Inflammatory macrophage (primary cell): ENCODE data around the gene UXS1.

Experiments used
- DNase-seq, 2 donors: peaks; one replicate each; pipeline ENCODE4 v3.0.0-alpha.2; 2020 to 2022

UXS1 gene

GRCh38 chr2:106189325-106189724 lies 4.8 kb downstream of the UXS1 start:
- peak; percentile 74 to 78 for DNase-seq

- peak; percentile 64 to 71 for DNase-seq
These were observed 6.7 kb downstream of the UXS1 start for GRCh38 chr2:106187273-106187891.

DNA sequence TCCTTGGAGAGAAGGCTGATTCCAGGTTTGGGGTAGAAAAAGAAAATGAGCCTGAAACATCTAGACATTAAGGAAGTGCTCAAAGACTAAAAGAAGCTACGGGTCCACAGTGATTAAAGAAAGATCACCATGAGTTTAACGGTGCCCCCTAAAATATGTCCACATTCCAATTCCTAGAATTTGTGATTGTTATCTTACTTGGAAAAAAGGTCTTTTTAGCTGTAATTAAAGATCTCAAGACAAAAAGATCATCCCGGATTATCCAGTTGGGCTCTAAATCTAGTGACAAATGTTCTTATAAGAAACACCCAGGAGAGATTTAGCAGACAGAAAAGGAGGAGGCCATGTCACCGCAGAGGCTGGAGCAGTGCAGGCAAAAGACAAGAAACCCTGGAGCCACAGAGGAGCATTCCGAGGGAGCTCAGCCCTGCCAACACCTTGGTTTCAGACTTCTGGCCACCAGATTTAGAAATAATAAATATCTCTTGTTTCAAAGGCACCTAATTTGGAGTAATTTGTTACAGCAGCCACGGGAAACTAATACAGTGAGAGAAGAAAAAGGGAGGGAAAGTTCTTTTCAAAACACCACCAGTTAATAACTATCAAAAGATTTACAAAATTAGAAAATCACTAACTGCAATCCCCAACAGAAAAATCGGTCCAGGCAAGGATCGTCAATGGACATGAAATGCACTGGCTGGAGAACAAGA lies 8.5 kb downstream of the UXS1 start:
- no peak for DNase-seq

DNA sequence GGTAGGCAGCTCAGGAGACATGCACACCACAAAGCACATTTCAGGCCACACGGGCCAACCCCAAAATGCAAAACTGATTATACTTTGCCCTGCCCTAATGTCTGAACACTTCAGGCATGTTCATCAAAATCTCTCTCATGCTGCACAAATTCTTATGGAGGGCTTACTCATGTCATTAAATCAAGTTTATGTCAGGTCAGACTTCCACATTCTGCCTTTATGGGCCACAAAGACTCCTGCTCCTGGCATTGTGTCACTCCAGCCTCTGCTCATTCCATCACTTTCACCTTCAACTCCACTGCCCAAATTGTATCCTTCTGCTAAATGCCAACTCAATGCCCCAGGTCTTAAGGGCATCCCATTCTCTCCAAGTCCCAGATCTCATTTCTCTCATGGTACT lies 9.2 kb downstream of the UXS1 start:
- no peak for DNase-seq

DNA sequence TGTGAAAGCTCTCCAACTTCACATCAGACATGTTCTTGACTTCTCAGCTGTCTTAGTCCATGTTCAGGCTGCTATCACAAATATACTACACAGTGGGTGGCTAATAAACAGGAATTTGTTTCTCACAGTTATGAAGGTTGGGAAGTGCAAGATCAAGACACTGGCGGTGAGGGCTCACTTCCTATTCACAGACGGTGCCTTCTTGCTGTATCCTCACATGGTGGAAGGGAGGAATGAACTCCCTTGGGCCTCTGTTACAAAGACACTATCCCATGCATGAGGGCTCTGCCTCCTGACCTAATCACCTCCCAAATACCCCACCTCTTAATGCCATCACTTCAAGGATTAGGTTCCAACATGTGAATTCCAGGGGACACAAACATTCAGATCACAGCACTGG lies 9.7 kb downstream of the UXS1 start:
- DNase-seq, result peak; percentile 11 to 40

- DNase-seq, result no peak
These were observed 10.9 kb downstream of the UXS1 start for GRCh38 chr2:106183101-106183696.

DNA sequence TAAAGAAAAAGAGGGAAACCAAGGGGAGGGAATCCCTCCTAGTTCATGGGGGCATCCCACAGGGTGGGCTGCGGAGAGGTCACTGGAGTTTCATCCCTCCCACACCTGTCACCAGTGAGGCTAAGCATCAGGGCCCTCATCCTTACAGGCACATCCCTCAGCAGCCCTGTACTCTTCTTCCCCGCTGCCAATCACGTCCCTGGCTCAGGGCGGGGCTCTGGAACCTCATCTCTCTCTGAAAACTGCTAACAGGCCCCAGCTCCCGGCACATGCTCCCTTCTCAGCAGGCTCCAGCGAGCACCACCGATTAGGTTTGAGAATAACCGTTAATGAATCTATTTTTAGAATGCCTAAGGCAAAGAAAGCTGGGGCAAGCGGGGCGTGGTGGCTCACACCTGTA lies 13.0 kb downstream of the UXS1 start:
- DNase-seq, result no peak

GRCh38 chr2:106180602-106181001 lies 13.5 kb downstream of the UXS1 start:
- no peak for DNase-seq

DNA sequence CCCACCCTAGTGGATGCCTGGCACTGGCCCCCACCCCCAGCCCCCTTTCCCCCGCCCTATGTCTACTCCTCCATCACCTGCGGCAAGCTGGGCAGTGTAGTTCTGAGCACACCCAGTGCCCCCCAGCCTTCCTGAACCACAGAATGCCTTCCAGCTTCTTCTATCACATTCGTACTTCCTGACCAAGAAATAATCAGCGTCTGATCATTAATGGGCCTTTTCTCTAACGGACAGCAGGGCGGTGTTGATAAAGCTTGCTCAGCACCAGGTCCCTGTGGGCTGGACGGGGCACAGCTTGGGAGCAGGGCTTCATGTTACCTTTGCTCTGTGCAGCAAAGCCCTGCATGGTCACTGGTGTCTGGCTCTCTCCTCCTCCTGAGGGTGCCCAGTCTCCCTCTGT lies 15.4 kb downstream of the UXS1 start:
- DNase-seq, result no peak

GRCh38 chr2:106177581-106177980 lies 16.5 kb downstream of the UXS1 start:
- no peak for DNase-seq

DNA sequence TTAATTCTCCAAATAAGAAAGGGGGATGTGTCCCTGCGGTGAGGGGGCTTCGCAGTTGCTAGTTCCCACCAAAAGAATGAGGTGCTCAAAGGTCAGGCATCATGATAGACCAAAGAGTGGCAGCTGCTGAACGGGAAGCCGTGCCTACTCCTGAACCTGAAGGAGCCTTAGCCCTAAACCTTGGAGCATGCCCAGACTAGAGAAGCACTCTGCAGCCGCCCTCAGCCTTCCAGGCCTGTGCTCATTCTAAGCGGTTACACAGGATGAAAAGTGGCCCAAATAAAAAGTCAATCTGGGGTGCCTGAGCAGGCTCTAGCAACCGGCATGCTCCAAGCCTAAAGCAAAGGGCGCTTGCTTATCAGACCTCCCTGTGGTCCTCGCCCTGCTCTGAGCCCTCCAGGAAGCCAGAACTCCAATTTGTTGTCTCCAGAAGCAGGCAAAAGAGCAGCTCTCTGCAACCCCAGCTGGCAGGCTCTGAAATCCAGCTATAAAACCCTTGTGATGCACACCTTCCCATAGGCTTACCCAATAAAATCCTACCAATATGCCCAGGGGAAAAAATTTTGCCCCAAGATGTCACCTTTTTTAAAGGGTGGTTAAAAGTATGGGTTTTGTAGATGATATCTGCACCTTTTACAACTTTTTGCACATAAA lies 17.5 kb downstream of the UXS1 start:
- DNase-seq, result no peak

GRCh38 chr2:106175086-106175850 lies 18.8 kb downstream of the UXS1 start:
- no peak for DNase-seq

GRCh38 chr2:106174056-106174455 lies 20.0 kb downstream of the UXS1 start:
- DNase-seq, result no peak

DNA sequence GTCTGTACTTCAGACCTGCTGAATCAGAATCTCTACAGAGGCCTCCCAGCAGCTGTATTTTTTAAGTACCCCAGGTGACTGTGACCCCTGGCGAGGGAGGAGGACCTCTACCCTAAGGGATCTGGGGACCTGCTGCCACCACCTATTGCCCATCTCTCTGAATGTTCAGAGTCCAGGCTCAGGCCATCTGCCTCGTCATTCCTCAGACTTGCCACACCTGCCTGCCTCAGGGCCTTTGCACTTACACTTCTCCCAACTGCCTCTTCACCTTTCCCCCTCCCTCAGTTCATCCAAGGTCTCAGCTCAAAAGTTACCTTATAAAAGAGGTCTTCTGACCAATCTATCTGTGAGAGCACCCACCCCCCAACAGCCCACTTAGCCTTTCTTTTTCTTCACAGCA lies 21.5 kb downstream of the UXS1 start:
- no peak for DNase-seq

GRCh38 chr2:106168657-106169056 lies 25.4 kb downstream of the UXS1 start:
- DNase-seq, result no peak

GRCh38 chr2:106167067-106167466 lies 27.0 kb downstream of the UXS1 start:
- no peak for DNase-seq

GRCh38 chr2:106165561-106165960 lies 28.5 kb downstream of the UXS1 start:
- DNase-seq, result no peak

DNA sequence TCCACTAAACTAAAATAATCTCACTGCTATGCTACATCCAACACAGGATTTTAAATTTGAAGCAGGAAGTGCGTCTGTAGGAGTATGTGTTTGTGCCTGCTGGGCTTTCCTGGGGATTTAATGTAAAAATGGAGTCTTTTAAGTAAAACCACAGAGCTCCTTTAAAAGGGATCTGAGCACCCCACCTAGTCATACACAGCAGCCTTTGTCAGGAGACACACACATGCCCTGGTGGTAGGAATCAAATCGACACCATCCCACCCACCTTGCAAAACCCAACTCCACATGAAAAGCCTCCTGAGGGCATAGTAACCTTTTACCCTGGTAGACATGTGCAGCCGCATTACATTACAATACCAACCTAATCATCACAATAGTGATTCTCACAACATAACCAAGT lies 29.1 kb downstream of the UXS1 start:
- no peak for DNase-seq

DNA sequence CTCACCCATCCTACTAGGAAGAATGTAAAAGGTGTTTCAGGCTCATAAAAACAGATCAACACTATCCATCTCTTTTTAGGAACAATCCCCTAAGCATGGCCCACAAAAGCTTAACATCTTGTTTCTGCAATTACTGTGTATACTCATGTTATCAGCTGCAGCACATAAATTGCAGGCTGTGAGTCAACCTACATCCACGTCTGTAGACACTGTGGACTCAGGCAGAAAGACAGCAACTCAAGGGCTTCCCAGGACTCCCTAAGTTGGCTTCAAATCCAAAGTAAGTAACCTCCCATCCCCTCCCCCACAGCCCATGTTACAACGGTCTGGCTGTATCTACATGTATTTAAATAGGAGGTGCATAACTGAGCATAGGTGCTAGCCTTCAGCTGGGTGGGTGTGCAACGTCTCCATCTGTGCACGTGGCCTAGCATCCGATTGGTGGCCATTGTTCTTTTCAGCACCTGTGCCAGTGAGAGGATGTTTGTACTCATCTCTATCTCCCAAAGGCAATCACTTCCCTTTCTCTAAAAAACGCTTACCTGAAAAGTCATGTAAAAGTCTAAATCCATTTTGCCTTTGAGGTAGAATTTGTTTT lies 30.1 kb downstream of the UXS1 start:
- no peak for DNase-seq

GRCh38 chr2:106161938-106162820 lies 31.9 kb downstream of the UXS1 start:
- peak in 1 of 2 donors; percentile 11 for DNase-seq

DNA sequence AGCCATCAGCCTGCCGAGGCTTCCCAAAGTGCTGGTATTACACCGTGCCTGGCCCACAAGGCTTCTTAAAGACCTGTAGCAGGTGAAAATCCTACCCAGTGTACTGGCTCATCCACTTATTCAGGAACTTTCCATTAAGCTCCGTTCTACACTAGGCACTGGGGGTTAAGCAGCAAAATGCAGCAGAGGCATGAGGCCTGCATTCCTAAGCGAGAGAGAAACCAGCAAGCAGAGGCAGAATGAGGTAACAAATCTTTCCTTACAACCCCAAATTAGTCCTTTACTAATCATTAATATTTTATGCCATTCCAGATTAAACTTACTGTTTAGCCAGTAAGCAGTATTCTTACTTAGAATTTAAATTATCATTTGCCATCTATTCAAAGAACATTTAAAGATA lies 32.8 kb downstream of the UXS1 start:
- no peak for DNase-seq
